Activated naive CD4-positive, alpha-beta T cell treated with anti-CD3 and anti-CD28 coated beads, Interleukin-2, amount 10 ng/mL, durations not matched to agents 7 days and 5 days (primary cell): ENCODE data around the gene PLAA.

Source experiments
- CTCF ChIA-PET: fragments of 350-600 bp; sonication (Branson Sonifier 250); formaldehyde crosslinking; loops from one replicate; lab custom pipeline; 2021; ENCODE audit warnings: antibody characterized with exemption; lab: Charles Lee
- DNase-seq: peaks from one replicate; pipeline ENCODE4 v3.0.0-alpha.2; 2020
- H3K27ac Mint-ChIP-seq: one replicate; pipeline ENCODE4 v1.8.0; 2021; ENCODE audit warnings: mild to moderate bottlenecking, moderate library complexity, mixed read lengths
- H3K27me3 Mint-ChIP-seq: one replicate; pipeline ENCODE4 v1.8.0; 2021; ENCODE audit warnings: mild to moderate bottlenecking, mixed read lengths
- H3K36me3 Mint-ChIP-seq: one replicate; pipeline ENCODE4 v1.8.0; 2021; ENCODE audit warnings: mixed read lengths
- H3K4me1 Mint-ChIP-seq: one replicate; pipeline ENCODE4 v1.8.0; 2021; ENCODE audit warnings: mixed read lengths
- H3K4me3 Mint-ChIP-seq: one replicate; pipeline ENCODE4 v1.8.0; 2021; ENCODE audit warnings: mild to moderate bottlenecking, moderate library complexity, mixed read lengths
- H3K9me3 Mint-ChIP-seq: one replicate; pipeline ENCODE4 v1.8.0; 2021; ENCODE audit warnings: mixed read lengths

PLAA gene

GRCh38 chr9:26946753-26947727 is at the start of gene PLAA:
Gene PLAA, minus strand, starts transcription at chr9:26947242. Its CDS starts 197 bp downstream, at chr9:26947045.
- H3K27ac Mint-ChIP-seq: peak within 1 kb of the TSS; percentile 95
- peaks cover 19% of the 10 kb centered on the region for H3K36me3 Mint-ChIP-seq
- DNase-seq: peak; percentile 90
- H3K27me3 Mint-ChIP-seq: peaks cover 3% of the 10 kb centered on the region
- H3K9me3 Mint-ChIP-seq: no peaks in the 10 kb centered on the region
- peaks cover 43% of the 10 kb centered on the region for H3K4me1 Mint-ChIP-seq
- H3K4me3 Mint-ChIP-seq: peak within 1 kb of the TSS; percentile 86
- CTCF ChIA-PET: no interaction called here

GRCh38 chr9:26995810-26996209 is 48.8 kb upstream of the PLAA start:
- Mint-ChIP-seq H3K36me3 (no peaks in the 10 kb centered on the region), H3K4me3 (no peak overlapping the region), H3K27ac (no peak overlapping the region), H3K27me3 (no peaks in the 10 kb centered on the region), H3K4me1 (no peaks in the 10 kb centered on the region), H3K9me3 (no peaks in the 10 kb centered on the region)
- CTCF ChIA-PET: no interaction called here
- no peak for DNase-seq

GRCh38 chr9:26983340-26983739 is 36.3 kb upstream of the PLAA start:
- Mint-ChIP-seq H3K4me3 (no peak overlapping the region), H3K36me3 (peaks cover 2% of the 10 kb centered on the region), H3K27ac (no peak overlapping the region), H3K9me3 (no peaks in the 10 kb centered on the region), H3K27me3 (no peaks in the 10 kb centered on the region), H3K4me1 (no peaks in the 10 kb centered on the region)
- DNase-seq: no peak
- CTCF ChIA-PET: no interaction called here

- Mint-ChIP-seq H3K4me3 (no peak overlapping the region), H3K4me1 (no peaks in the 10 kb centered on the region), H3K9me3 (no peaks in the 10 kb centered on the region), H3K27ac (no peak overlapping the region), H3K27me3 (no peaks in the 10 kb centered on the region), H3K36me3 (no peaks in the 10 kb centered on the region)
- peak; percentile 28 for DNase-seq
- CTCF ChIA-PET: interaction anchor here (0.5 to 1.2 kb wide), 6 partner anchors 8 to 230 kb away, joined by 3 to 4 read pairs (median 3); no protein-coding TSS in a partner anchor
These were observed 29.0 kb upstream of the PLAA start for GRCh38 chr9:26975728-26976707.

- no peak for DNase-seq
- CTCF ChIA-PET: interaction anchor here (1.0 kb wide), 1 partner anchor 51 kb away, joined by 3 read pairs; no protein-coding TSS in a partner anchor
- Mint-ChIP-seq H3K9me3 (no peaks in the 10 kb centered on the region), H3K27ac (no peak overlapping the region), H3K4me1 (no peaks in the 10 kb centered on the region), H3K27me3 (no peaks in the 10 kb centered on the region), H3K36me3 (no peaks in the 10 kb centered on the region), H3K4me3 (no peak overlapping the region)
These were observed 27.9 kb upstream of the PLAA start for GRCh38 chr9:26974927-26975326.

- Mint-ChIP-seq H3K4me1 (no peaks in the 10 kb centered on the region), H3K9me3 (no peaks in the 10 kb centered on the region), H3K27ac (no peak overlapping the region), H3K36me3 (no peaks in the 10 kb centered on the region), H3K27me3 (no peaks in the 10 kb centered on the region), H3K4me3 (no peak overlapping the region)
- DNase-seq: no peak
- CTCF ChIA-PET: interaction anchor here (1.1 kb wide), 1 partner anchor 46 kb away, joined by 4 read pairs; no protein-coding TSS in a partner anchor
These were observed 26.9 kb upstream of the PLAA start for GRCh38 chr9:26973989-26974388.

GRCh38 chr9:26971721-26972120 is 24.7 kb upstream of the PLAA start:
- CTCF ChIA-PET: no interaction called here
- Mint-ChIP-seq H3K27ac (no peak overlapping the region), H3K36me3 (no peaks in the 10 kb centered on the region), H3K4me3 (no peak overlapping the region), H3K9me3 (no peaks in the 10 kb centered on the region), H3K4me1 (no peaks in the 10 kb centered on the region), H3K27me3 (no peaks in the 10 kb centered on the region)
- DNase-seq: no peak

- peaks cover 30% of the 10 kb centered on the region for H3K4me1 Mint-ChIP-seq
- H3K36me3 Mint-ChIP-seq: peaks cover 3% of the 10 kb centered on the region
- H3K9me3 Mint-ChIP-seq: no peaks in the 10 kb centered on the region
- H3K4me3 Mint-ChIP-seq: peak overlapping the region; percentile 83
- H3K27me3 Mint-ChIP-seq: no peaks in the 10 kb centered on the region
- H3K27ac Mint-ChIP-seq: peak overlapping the region; percentile 85
- CTCF ChIA-PET: interaction anchor here (3.2 kb wide), 1 partner anchor 65 kb away, joined by 9 read pairs; the partner anchor contains the start of gene CAAP1
- no peak for DNase-seq
These were observed 9.8 kb upstream of the PLAA start for GRCh38 chr9:26956860-26957233.

- peaks cover 30% of the 10 kb centered on the region for H3K4me1 Mint-ChIP-seq
- H3K9me3 Mint-ChIP-seq: no peaks in the 10 kb centered on the region
- peaks cover 2% of the 10 kb centered on the region for H3K36me3 Mint-ChIP-seq
- H3K27ac Mint-ChIP-seq: peak within 1 kb of the TSS; percentile 85
- H3K27me3 Mint-ChIP-seq: no peaks in the 10 kb centered on the region
- H3K4me3 Mint-ChIP-seq: peak within 1 kb of the TSS; percentile 83
- peak; percentile 97 for DNase-seq
- CTCF ChIA-PET: interaction anchor here (3.2 kb wide), 1 partner anchor 64 kb away, joined by 9 read pairs; the partner anchor contains the start of gene CAAP1
These were observed 9.1 kb upstream of the PLAA start, which contains the start of gene IFT74 for GRCh38 chr9:26955921-26956859. Gene IFT74, plus strand, starts transcription at chr9:26956412. Its CDS starts 5,556 bp downstream, at chr9:26961968.

- H3K27me3 Mint-ChIP-seq: no peaks in the 10 kb centered on the region
- no peaks in the 10 kb centered on the region for H3K9me3 Mint-ChIP-seq
- peaks cover 30% of the 10 kb centered on the region for H3K4me1 Mint-ChIP-seq
- peaks cover 2% of the 10 kb centered on the region for H3K36me3 Mint-ChIP-seq
- H3K27ac Mint-ChIP-seq: peak overlapping the region; percentile 85
- peak overlapping the region; percentile 83 for H3K4me3 Mint-ChIP-seq
- no peak for DNase-seq
- CTCF ChIA-PET: interaction anchor here (3.2 kb wide), 1 partner anchor 64 kb away, joined by 9 read pairs; the partner anchor contains the start of gene CAAP1
These were observed 8.3 kb upstream of the PLAA start for GRCh38 chr9:26955222-26955903.

- no peak for DNase-seq
- no peaks in the 10 kb centered on the region for H3K9me3 Mint-ChIP-seq
- peaks cover 3% of the 10 kb centered on the region for H3K27me3 Mint-ChIP-seq
- H3K36me3 Mint-ChIP-seq: peaks cover 2% of the 10 kb centered on the region
- no peak overlapping the region for H3K27ac Mint-ChIP-seq
- peak overlapping the region; percentile 4 for H3K4me3 Mint-ChIP-seq
- peaks cover 30% of the 10 kb centered on the region for H3K4me1 Mint-ChIP-seq
- CTCF ChIA-PET: no interaction called here
These were observed 7.0 kb upstream of the PLAA start for GRCh38 chr9:26954050-26954508.

- H3K36me3 Mint-ChIP-seq: peaks cover 2% of the 10 kb centered on the region
- no peak overlapping the region for H3K27ac Mint-ChIP-seq
- CTCF ChIA-PET: no interaction called here
- H3K9me3 Mint-ChIP-seq: no peaks in the 10 kb centered on the region
- H3K4me1 Mint-ChIP-seq: peaks cover 33% of the 10 kb centered on the region
- H3K27me3 Mint-ChIP-seq: peaks cover 3% of the 10 kb centered on the region
- DNase-seq: no peak
- no peak overlapping the region for H3K4me3 Mint-ChIP-seq
These were observed 4.8 kb upstream of the PLAA start for GRCh38 chr9:26951794-26952193.
